Adrenal gland (tissue), 5 donors: ENCODE data around the gene ASXL2.

Source experiments
- CTCF ChIP-seq, 6 experiments: fragments of 450-650 bp in 4 of 6; fragments of 200-600 bp in 2 of 6; sonication (generic) in 1 of 6; IDR thresholded peaks; 1 replicate in 5 of 6; 2 replicates in 1 of 6; pipeline versions ENCODE4 v1.5.1 to v1.8.0; 2016 to 2021; ENCODE audit warnings: antibody characterized with exemption in 6 of 6, mild to moderate bottlenecking in 2 of 6, moderate library complexity in 1 of 6
- POLR2A ChIP-seq, 2 donors: fragments of 450-650 bp; IDR thresholded peaks; one replicate each; pipeline ENCODE4 v1.6.1; 2017; ENCODE audit warnings: antibody characterized with exemption in 2 of 2, mild to moderate bottlenecking in 2 of 2, moderate library complexity in 1 of 2
- donor health status: DM: no; HTN: no; CAD: no.

GRCh38 chr2:25806941-25807340 is 71.3 kb downstream of the ASXL2 start:
- TF ChIP-seq CTCF (IDR thresholded peaks at IDR 0.05): no peak
- no peak for TF ChIP-seq POLR2A (IDR thresholded peaks at IDR 0.05)
